CD4-positive, CD25-positive, alpha-beta regulatory T cell (primary cell): ENCODE data around the gene MON1A. TPM values are rescaled to one million over a fixed set of nuclear protein-coding genes. Genes with fewer than 3 reads are reported as not detected.

Experiments used
- ATAC-seq, 2 donors: fragments of 150-1000 bp; cut with Tn5 transposase; one replicate each; pipeline ENCODE4 v1.10.0; 2021; ENCODE audit warnings: low read depth in 2 of 2, moderate number of reproducible peaks in 2 of 2, moderate library complexity in 1 of 2
- DNase-seq, 3 donors: peaks; one replicate each; pipeline versions ENCODE4 v3.0.0 to v3.0.0-alpha.2; 2012 to 2022; ENCODE audit warnings: mixed read lengths in 1 of 3
- H3K27ac ChIP-seq: one replicate; pipeline ENCODE4 v1.7.0; 2013; ENCODE audit warnings: mild to moderate bottlenecking, low read length; ENCODE audit not compliant: insufficient read depth, poor library complexity, severe bottlenecking
- H3K27me3 ChIP-seq: one replicate; pipeline ENCODE4 v1.7.0; 2013; ENCODE audit warnings: low read length; ENCODE audit not compliant: control insufficient read depth, insufficient read depth
- H3K36me3 ChIP-seq: one replicate; pipeline ENCODE4 v1.7.0; 2013; ENCODE audit warnings: mild to moderate bottlenecking, low read length, moderate library complexity; ENCODE audit not compliant: control insufficient read depth, insufficient read depth
- H3K4me1 ChIP-seq: 2 replicates; pipeline ENCODE4 v1.7.0; 2013; ENCODE audit warnings: mild to moderate bottlenecking, low read length; ENCODE audit not compliant: insufficient read depth, control insufficient read depth, poor library complexity, severe bottlenecking
- H3K4me3 ChIP-seq: one replicate; pipeline ENCODE4 v1.7.0; 2013; ENCODE audit warnings: low read depth, mild to moderate bottlenecking, low read length, moderate library complexity
- H3K9me3 ChIP-seq, 2 experiments: 1 replicate in 1 of 2; 2 replicates in 1 of 2; pipeline ENCODE4 v1.7.0; 2013; ENCODE audit warnings: low read length in 2 of 2, mild to moderate bottlenecking in 1 of 2, moderate library complexity in 1 of 2; ENCODE audit not compliant: control insufficient read depth in 2 of 2
- H3K27ac Mint-ChIP-seq, 3 donors: one replicate each; pipeline ENCODE4 v1.8.0; 2020 to 2022; ENCODE audit warnings: mild to moderate bottlenecking in 3 of 3, mixed read lengths in 3 of 3, moderate library complexity in 2 of 3
- H3K27me3 Mint-ChIP-seq: one replicate; pipeline ENCODE4 v1.8.0; 2022; ENCODE audit warnings: mild to moderate bottlenecking, mixed read lengths
- H3K36me3 Mint-ChIP-seq: one replicate; pipeline ENCODE4 v1.8.0; 2020; ENCODE audit warnings: mixed read lengths
- H3K4me1 Mint-ChIP-seq, 4 donors: one replicate each; pipeline ENCODE4 v1.8.0; 2020 to 2022; ENCODE audit warnings: mixed read lengths in 4 of 4, mild to moderate bottlenecking in 1 of 4
- H3K4me3 Mint-ChIP-seq, 4 donors: one replicate each; pipeline ENCODE4 v1.8.0; 2020 to 2022; ENCODE audit warnings: mild to moderate bottlenecking in 4 of 4, mixed read lengths in 4 of 4, moderate library complexity in 3 of 4
- H3K9me3 Mint-ChIP-seq, 7 donors: one replicate each; pipeline ENCODE4 v1.8.0; 2020 to 2022; ENCODE audit warnings: mixed read lengths in 7 of 7, mild to moderate bottlenecking in 3 of 7, moderate library complexity in 2 of 7
- polyA plus RNA-seq, 4 donors: library from polyadenylated mRNA; unstranded; fragments of 300-500 nt; fragmentation: Illumina TruSeq; gene quantifications; one replicate each; pipeline ENCODE4 v1.2.3, GENCODE V29; 2021
- total RNA-seq: library from RNA; stranded (reverse); gene quantifications from one replicate; pipeline ENCODE4 v1.2.3, GENCODE V29; 2022

The MON1A gene, protein sequence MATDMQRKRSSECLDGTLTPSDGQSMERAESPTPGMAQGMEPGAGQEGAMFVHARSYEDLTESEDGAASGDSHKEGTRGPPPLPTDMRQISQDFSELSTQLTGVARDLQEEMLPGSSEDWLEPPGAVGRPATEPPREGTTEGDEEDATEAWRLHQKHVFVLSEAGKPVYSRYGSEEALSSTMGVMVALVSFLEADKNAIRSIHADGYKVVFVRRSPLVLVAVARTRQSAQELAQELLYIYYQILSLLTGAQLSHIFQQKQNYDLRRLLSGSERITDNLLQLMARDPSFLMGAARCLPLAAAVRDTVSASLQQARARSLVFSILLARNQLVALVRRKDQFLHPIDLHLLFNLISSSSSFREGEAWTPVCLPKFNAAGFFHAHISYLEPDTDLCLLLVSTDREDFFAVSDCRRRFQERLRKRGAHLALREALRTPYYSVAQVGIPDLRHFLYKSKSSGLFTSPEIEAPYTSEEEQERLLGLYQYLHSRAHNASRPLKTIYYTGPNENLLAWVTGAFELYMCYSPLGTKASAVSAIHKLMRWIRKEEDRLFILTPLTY
- 4.7 TPM for total RNA-seq
- polyA plus RNA-seq: 10 to 100 TPM; 14.9 to 20.1 (median 19.2) TPM

DNA sequence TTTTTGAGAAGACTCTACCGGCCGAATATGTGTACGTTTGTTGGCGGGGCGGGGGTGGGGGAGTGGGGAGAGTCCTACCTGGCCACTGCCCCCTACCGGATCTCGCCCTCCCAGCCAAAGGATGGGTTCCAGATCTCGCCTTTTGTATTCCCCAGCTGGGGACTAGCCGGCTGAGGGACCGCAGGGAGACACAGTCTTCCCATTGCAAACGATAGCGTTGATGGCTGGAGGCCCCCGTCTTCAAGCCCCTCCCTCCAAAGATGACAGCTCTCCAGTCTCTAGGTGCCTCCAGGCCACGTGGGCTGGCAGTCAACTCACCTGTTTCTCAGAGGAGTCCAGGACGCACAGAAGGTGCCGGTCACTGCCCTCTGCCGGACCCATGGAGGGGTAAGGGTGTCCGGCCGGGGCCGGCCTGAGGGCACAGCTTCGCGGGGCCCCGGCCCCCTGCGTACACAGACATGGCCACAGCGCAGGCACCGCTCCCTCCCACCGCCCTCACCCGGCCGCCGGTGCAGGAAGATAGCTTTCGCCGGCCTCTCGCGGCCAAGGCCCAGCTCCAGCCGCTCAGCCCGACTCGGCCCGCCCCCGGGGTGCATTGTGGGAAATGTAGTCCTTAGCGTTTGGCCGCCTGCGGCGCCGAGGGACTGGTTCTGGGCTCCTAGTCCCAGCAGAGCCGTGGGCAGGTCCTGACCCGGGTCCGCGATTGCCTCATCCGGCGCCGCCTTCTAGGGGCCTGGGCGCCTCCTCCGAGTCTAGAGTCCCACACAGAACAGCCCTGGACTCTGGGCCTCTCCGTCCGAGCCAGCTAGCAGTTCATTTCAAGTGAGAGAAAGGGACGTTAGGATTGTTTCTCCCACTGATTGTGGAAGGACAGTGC is at the start of gene MON1A:
MON1A (minus strand) TSS at position 521 of the 877 bp plus-strand sequence. CDS start 16,465 bp downstream, outside the sequence.
- peak; percentile 93 to 95 for ATAC-seq

DNA sequence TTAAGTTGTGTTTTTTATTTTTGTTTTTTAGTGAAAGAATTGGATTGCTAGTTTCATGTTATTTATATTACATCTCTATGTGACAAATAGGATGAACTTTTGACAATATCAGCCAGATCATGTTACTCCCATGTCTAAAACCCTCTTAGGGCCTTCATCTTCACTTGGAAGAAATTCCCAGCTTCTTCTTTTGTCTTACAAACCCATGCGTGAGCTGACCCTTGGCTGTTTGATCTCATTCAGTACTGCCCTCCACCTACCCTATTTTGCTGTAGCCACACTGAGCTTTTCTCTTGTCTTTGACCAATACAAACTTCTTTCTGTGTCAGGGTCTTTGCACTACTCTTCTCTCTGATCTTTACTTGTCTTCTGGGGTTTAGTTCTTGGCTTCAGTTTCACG is 47.3 kb upstream of the MON1A start:
- Mint-ChIP-seq H3K9me3 (no peaks in the 10 kb centered on the region), H3K27me3 (no peaks in the 10 kb centered on the region), H3K36me3 (peaks cover 22% of the 10 kb centered on the region), H3K27ac (no peak overlapping the region), H3K4me1 (peaks cover 0 to 6% (median 1%) of the 10 kb centered on the region in 4 donors), H3K4me3 (no peak overlapping the region)
- Histone ChIP-seq H3K4me1 (no peaks in the 10 kb centered on the region), H3K9me3 (no peaks in the 10 kb centered on the region), H3K4me3 (no peak overlapping the region), H3K36me3 (peaks cover 48% of the 10 kb centered on the region), H3K27ac (no peak overlapping the region), H3K27me3 (no peaks in the 10 kb centered on the region)
- no peak for ATAC-seq
- no peak for DNase-seq

More for the DNA sequence above, at the start of gene MON1A:
- H3K36me3 Mint-ChIP-seq: peaks cover 6% of the 10 kb centered on the region
- peaks cover 0 to 39% (median 18%) of the 10 kb centered on the region in 4 donors for H3K4me1 Mint-ChIP-seq
- Histone ChIP-seq H3K4me1 (peaks cover 12% of the 10 kb centered on the region), H3K4me3 (peak within 1 kb of the TSS; percentile 77), H3K27me3 (no peaks in the 10 kb centered on the region), H3K27ac (peak within 1 kb of the TSS; percentile 89), H3K9me3 (no peaks in the 10 kb centered on the region), H3K36me3 (no peaks in the 10 kb centered on the region)
- DNase-seq: peak; percentile 77 to 86 (median 83)
- H3K27ac Mint-ChIP-seq: peak within 1 kb of the TSS; percentile 52 to 91 (median 84)
- peak within 1 kb of the TSS; percentile 85 to 93 (median 88) for H3K4me3 Mint-ChIP-seq
- no peaks in the 10 kb centered on the region for H3K27me3 Mint-ChIP-seq
- no peaks in the 10 kb centered on the region for H3K9me3 Mint-ChIP-seq

DNA sequence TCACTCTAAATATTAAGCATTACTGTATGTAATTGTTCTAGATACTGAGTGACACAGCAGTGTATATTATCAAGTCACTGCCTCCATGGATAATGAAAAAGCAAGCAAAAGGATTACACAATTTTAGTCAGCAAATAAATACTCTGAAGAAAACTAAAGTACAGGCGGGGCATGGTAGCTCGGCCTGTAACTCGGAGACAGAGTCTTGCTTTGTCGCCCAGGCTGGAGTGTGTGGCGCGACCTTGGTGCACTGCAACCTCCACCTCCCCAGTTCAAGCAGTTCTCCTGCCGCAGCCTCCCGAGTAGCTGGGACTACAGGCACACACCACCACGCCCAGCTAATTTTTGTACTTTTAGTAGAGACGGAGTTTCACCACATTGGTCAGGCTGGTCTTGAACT is 43.0 kb upstream of the MON1A start:
- peaks cover 31% of the 10 kb centered on the region for H3K36me3 Mint-ChIP-seq

DNA sequence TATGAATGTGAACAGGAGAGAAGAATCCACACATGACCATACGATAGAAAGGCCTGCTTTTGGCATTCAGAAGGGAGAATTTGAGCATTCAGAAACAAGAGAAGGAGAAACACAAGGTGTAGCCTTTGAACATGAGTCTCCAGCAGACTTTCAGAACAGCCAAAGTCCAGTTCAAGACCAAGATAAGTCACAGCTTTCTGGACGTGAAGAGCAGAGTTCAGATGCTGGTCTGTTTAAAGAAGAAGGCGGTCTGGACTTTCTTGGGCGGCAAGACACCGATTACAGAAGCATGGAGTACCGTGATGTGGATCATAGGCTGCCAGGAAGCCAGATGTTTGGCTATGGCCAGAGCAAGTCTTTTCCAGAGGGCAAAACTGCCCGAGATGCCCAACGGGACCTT is 38.7 kb upstream of the MON1A start:
- Histone ChIP-seq H3K4me3 (no peak overlapping the region), H3K27ac (no peak overlapping the region), H3K9me3 (no peaks in the 10 kb centered on the region), H3K4me1 (no peaks in the 10 kb centered on the region), H3K27me3 (no peaks in the 10 kb centered on the region), H3K36me3 (peaks cover 30% of the 10 kb centered on the region)
- peaks cover 7 to 25% (median 14%) of the 10 kb centered on the region in 4 donors for H3K4me1 Mint-ChIP-seq
- H3K9me3 Mint-ChIP-seq: no peaks in the 10 kb centered on the region
- H3K27ac Mint-ChIP-seq: peak overlapping the region in 1 of 3 donors; percentile 91
- H3K36me3 Mint-ChIP-seq: peaks cover 35% of the 10 kb centered on the region
- no peaks in the 10 kb centered on the region for H3K27me3 Mint-ChIP-seq
- H3K4me3 Mint-ChIP-seq: no peak overlapping the region
- ATAC-seq (no peak), DNase-seq (no peak)

More for the DNA sequence above, 43.0 kb upstream of the MON1A start:
- Mint-ChIP-seq H3K27ac (no peak overlapping the region), H3K4me1 (peaks cover 6 to 13% (median 8%) of the 10 kb centered on the region in 4 donors), H3K27me3 (no peaks in the 10 kb centered on the region), H3K4me3 (no peak overlapping the region), H3K9me3 (no peaks in the 10 kb centered on the region)
- ATAC-seq (no peak), DNase-seq (no peak)
- Histone ChIP-seq H3K27me3 (no peaks in the 10 kb centered on the region), H3K4me3 (no peak overlapping the region), H3K9me3 (no peaks in the 10 kb centered on the region), H3K27ac (no peak overlapping the region), H3K36me3 (peaks cover 42% of the 10 kb centered on the region), H3K4me1 (no peaks in the 10 kb centered on the region)

DNA sequence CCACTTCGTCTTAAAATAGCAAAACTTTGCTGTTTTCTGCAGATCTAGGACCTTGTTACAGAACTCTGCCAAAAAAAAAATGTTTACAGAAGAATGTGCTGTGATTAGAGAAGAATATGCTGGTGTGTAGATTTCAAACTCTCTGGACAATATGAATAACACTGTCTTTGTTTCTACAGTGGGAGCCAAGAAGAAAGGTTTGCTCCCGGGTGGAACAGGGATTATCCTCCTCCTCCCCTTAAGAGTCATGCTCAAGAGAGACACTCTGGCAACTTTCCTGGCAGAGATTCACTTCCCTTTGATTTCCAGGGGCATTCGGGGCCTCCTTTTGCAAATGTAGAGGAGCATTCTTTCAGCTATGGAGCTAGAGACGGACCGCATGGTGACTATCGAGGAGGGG is 37.7 kb upstream of the MON1A start:
- no peaks in the 10 kb centered on the region for H3K9me3 ChIP-seq
- Mint-ChIP-seq H3K27ac (peak overlapping the region in 1 of 3 donors; percentile 5), H3K27me3 (no peaks in the 10 kb centered on the region), H3K4me3 (no peak overlapping the region), H3K4me1 (peaks cover 7 to 25% (median 14%) of the 10 kb centered on the region in 4 donors), H3K9me3 (no peaks in the 10 kb centered on the region), H3K36me3 (peaks cover 30% of the 10 kb centered on the region)
- H3K27me3 ChIP-seq: no peaks in the 10 kb centered on the region
- no peak for DNase-seq
- no peak for ATAC-seq
- H3K36me3 ChIP-seq: peaks cover 20% of the 10 kb centered on the region
- H3K4me1 ChIP-seq: no peaks in the 10 kb centered on the region
- H3K4me3 ChIP-seq: no peak overlapping the region
- H3K27ac ChIP-seq: no peak overlapping the region

DNA sequence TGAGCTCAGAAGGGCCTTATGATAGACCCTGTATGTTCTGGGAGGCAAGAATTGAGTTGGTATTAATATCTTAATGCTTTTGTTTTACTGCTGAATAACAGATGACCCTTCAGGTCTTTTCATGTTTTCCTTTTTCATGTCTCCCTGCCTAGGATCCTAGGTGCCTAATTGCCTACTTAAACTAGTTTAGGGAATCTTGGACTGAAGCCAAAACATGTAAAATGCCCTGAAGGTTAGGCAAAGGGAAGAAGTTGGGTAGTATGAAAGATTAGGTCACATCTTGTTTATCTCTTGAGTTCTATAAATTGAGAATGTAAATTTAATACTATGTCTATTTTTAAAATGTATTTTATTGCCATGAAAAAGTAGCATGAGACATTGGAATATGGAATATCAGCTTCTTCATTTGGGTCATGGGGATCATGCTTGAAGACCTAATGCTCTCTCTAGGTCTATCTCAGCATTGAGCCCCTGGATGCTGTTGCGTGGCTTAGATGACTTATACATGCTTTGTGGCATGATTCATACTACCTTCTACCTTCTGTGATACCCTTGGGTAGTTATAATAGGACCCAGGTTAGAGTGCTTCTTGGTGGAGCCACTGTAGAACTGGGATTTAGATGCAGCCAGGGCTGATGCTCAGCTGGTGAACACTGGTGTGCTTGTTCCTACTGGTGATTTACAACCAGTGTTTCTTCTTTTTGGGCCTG is 36.8 kb upstream of the MON1A start:
- Histone ChIP-seq H3K9me3 (no peaks in the 10 kb centered on the region), H3K27me3 (no peaks in the 10 kb centered on the region), H3K4me1 (no peaks in the 10 kb centered on the region), H3K27ac (no peak overlapping the region), H3K36me3 (peaks cover 14% of the 10 kb centered on the region), H3K4me3 (no peak overlapping the region)
- no peak for ATAC-seq
- Mint-ChIP-seq H3K4me1 (peaks cover 7 to 25% (median 14%) of the 10 kb centered on the region in 4 donors), H3K36me3 (peaks cover 25% of the 10 kb centered on the region), H3K9me3 (no peaks in the 10 kb centered on the region), H3K27me3 (no peaks in the 10 kb centered on the region), H3K4me3 (no peak overlapping the region), H3K27ac (no peak overlapping the region)
- no peak for DNase-seq

DNA sequence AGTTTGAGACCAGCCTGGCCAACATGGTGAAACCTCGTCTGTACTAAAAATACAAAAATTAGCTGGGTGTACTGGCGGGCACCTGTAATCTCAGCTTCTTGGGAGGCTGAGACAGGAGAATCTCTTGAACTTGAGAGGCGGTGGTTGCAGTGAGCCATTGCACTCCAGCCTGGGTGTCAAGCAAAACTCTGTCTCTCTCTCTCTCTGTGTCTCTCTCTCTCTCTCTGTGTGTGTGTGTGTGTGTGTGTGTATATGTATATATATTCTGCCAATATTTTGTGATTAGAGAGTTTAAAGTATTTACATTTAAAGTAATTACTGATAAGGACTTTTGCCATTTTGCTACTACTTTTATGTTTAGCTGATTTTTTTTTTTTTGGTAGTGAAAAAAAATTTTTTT is 26.0 kb upstream of the MON1A start:
- Mint-ChIP-seq H3K9me3 (peaks cover 0 to 1% (median 0%) of the 10 kb centered on the region in 7 donors), H3K4me3 (peak overlapping the region in 1 of 4 donors; percentile 32), H3K36me3 (peaks cover 11% of the 10 kb centered on the region), H3K27me3 (no peaks in the 10 kb centered on the region), H3K27ac (no peak overlapping the region), H3K4me1 (peaks cover 9 to 36% (median 24%) of the 10 kb centered on the region in 4 donors)
- ATAC-seq (no peak), DNase-seq (no peak)
- Histone ChIP-seq H3K4me1 (no peaks in the 10 kb centered on the region), H3K27me3 (no peaks in the 10 kb centered on the region), H3K4me3 (no peak overlapping the region), H3K9me3 (no peaks in the 10 kb centered on the region), H3K36me3 (no peaks in the 10 kb centered on the region), H3K27ac (no peak overlapping the region)
